CD14-positive monocyte (primary cell): ENCODE data around the gene CKAP4. TPM values are rescaled to one million over a fixed set of nuclear protein-coding genes. Genes with fewer than 3 reads are reported as not detected.

Experiments used
- DNase-seq, 3 donors: peaks; one replicate each; pipeline ENCODE4 v3.0.0-alpha.2; 2011 to 2022
- H2AFZ ChIP-seq: 2 replicates; pipeline ENCODE4 v1.6.0; 2012; ENCODE audit warnings: mild to moderate bottlenecking, low read depth, low read length, inconsistent platforms; ENCODE audit not compliant: insufficient read depth, poor library complexity, severe bottlenecking
- H3K27ac ChIP-seq, 2 donors: 1 replicate in 1 of 2; 2 replicates in 1 of 2; pipeline ENCODE4 v1.5.1; 2012 to 2013; ENCODE audit warnings: low read length in 2 of 2, control low read depth in 1 of 2, inconsistent platforms in 1 of 2, low read depth in 1 of 2, mild to moderate bottlenecking in 1 of 2
- H3K27me3 ChIP-seq, 2 donors: one replicate each; pipeline versions ENCODE4 v1.6.0 to v1.6.1; 2011 to 2013; ENCODE audit warnings: low read length in 2 of 2; ENCODE audit not compliant: control insufficient read depth in 2 of 2, insufficient read depth in 2 of 2
- H3K36me3 ChIP-seq, 2 donors: replicated peaks in 1 of 2; 1 replicate in 1 of 2; 2 replicates in 1 of 2; pipeline versions ENCODE4 v1.5.1 to v1.6.1; 2012 to 2013; ENCODE audit warnings: low read length in 2 of 2, control low read depth in 1 of 2, inconsistent platforms in 1 of 2, mild to moderate bottlenecking in 1 of 2; ENCODE audit not compliant: insufficient read depth in 2 of 2, control insufficient read depth in 1 of 2
- H3K4me1 ChIP-seq, 2 donors: 1 replicate in 1 of 2; 2 replicates in 1 of 2; pipeline versions ENCODE4 v1.5.1 to v1.6.1; 2012 to 2013; ENCODE audit warnings: low read length in 2 of 2, control low read depth in 1 of 2, inconsistent platforms in 1 of 2, mild to moderate bottlenecking in 1 of 2, moderate library complexity in 1 of 2; ENCODE audit not compliant: insufficient read depth in 2 of 2, control insufficient read depth in 1 of 2
- H3K4me2 ChIP-seq: replicated peaks from 2 replicates; pipeline ENCODE3; 2012; ENCODE audit warnings: low read length, moderate library complexity, mild to moderate bottlenecking; ENCODE audit not compliant: poor library complexity, severe bottlenecking; ENCODE audit errors: extremely low read depth
- H3K4me3 ChIP-seq, 3 experiments: fragments of 200-600 bp in 1 of 3; sonication (generic) in 1 of 3; replicated peaks in 1 of 3; 1 replicate in 2 of 3; 2 replicates in 1 of 3; pipeline ENCODE4 v1.5.1; 2011 to 2013; ENCODE audit warnings: low read length in 3 of 3, mild to moderate bottlenecking in 3 of 3, control low read depth in 2 of 3, low read depth in 2 of 3, inconsistent platforms in 1 of 3, moderate library complexity in 1 of 3
- H3K79me2 ChIP-seq: 2 replicates; pipeline ENCODE4 v1.6.0; 2012; ENCODE audit warnings: mild to moderate bottlenecking, control low read depth, inconsistent platforms, low read length, moderate library complexity; ENCODE audit not compliant: insufficient read depth
- H3K9ac ChIP-seq: 2 replicates; pipeline ENCODE4 v1.6.0; 2017; ENCODE audit warnings: low read length, mild to moderate bottlenecking; ENCODE audit not compliant: insufficient read depth, poor library complexity, severe bottlenecking
- H3K9me3 ChIP-seq, 2 donors: replicated peaks in 1 of 2; 1 replicate in 1 of 2; 2 replicates in 1 of 2; pipeline versions ENCODE4 v1.5.1 to v1.6.1; 2012 to 2013; ENCODE audit warnings: low read length in 2 of 2, control low read depth in 1 of 2; ENCODE audit not compliant: control insufficient read depth in 1 of 2, insufficient read depth in 1 of 2
- H4K20me1 ChIP-seq: 2 replicates; pipeline ENCODE4 v1.6.0; 2012; ENCODE audit warnings: mild to moderate bottlenecking, low read length, control low read depth, moderate library complexity; ENCODE audit not compliant: insufficient read depth
- H3K27ac Mint-ChIP-seq, 7 donors: one replicate each; pipeline ENCODE4 v1.8.0; 2020; ENCODE audit warnings: mild to moderate bottlenecking in 7 of 7, mixed read lengths in 7 of 7, moderate library complexity in 6 of 7, inconsistent platforms in 2 of 7
- H3K27me3 Mint-ChIP-seq, 3 donors: one replicate each; pipeline ENCODE4 v1.8.0; 2021 to 2022; ENCODE audit warnings: low read depth in 3 of 3, mild to moderate bottlenecking in 3 of 3, mixed read lengths in 3 of 3, moderate library complexity in 3 of 3, inconsistent platforms in 1 of 3
- H3K36me3 Mint-ChIP-seq, 2 donors: one replicate each; pipeline ENCODE4 v1.8.0; 2020; ENCODE audit warnings: mixed read lengths in 2 of 2, inconsistent platforms in 1 of 2, mild to moderate bottlenecking in 1 of 2
- H3K4me1 Mint-ChIP-seq: one replicate; pipeline ENCODE4 v1.8.0; 2020; ENCODE audit warnings: mild to moderate bottlenecking, mixed read lengths
- H3K4me3 Mint-ChIP-seq, 2 donors: one replicate each; pipeline ENCODE4 v1.8.0; 2020; ENCODE audit warnings: mild to moderate bottlenecking in 2 of 2, mixed read lengths in 2 of 2, moderate library complexity in 1 of 2
- H3K9me3 Mint-ChIP-seq, 7 donors: one replicate each; pipeline ENCODE4 v1.8.0; 2020 to 2022; ENCODE audit warnings: mixed read lengths in 7 of 7, mild to moderate bottlenecking in 6 of 7, moderate library complexity in 6 of 7, inconsistent platforms in 2 of 7
- WGBS: methylation state at CpG from one replicate; pipeline ENCODE4 v1.1.5; 2013; ENCODE audit warnings: missing lambda C conversion rate; ENCODE audit not compliant: insufficient coverage; 5-methylcytosine and 5-hydroxymethylcytosine counted together
- intact Hi-C, 2 donors: fragments of 100-400 bp; cut with micrococcal nuclease; formaldehyde crosslinking; loops; one replicate each; pipeline versions ENCODE4 v1.15.0 to v1.15.1; 2023
- polyA plus RNA-seq, 3 donors: library from polyadenylated mRNA; depleted of rRNA in 1 of 3; unstranded in 2 of 3; stranded (reverse) in 1 of 3; fragments of 300-500 nt in 2 of 3; fragments of >200 nt in 1 of 3; fragmentation: Illumina TruSeq in 2 of 3; gene quantifications; 1 replicate in 2 of 3; 2 replicates in 1 of 3; pipeline ENCODE4 v1.2.3, GENCODE V29; 2012 to 2021
- TF ChIP-seq, protein P1 (sequence below): fragments of 200-600 bp; IDR thresholded peaks from one replicate; pipeline ENCODE4 v1.8.0; 2022; ENCODE audit warnings: antibody characterized with exemption, mild to moderate bottlenecking

CKAP4 gene
- polyA plus RNA-seq, 3 donors: 46.9 to 59.4 (median 55.9) TPM

DNA sequence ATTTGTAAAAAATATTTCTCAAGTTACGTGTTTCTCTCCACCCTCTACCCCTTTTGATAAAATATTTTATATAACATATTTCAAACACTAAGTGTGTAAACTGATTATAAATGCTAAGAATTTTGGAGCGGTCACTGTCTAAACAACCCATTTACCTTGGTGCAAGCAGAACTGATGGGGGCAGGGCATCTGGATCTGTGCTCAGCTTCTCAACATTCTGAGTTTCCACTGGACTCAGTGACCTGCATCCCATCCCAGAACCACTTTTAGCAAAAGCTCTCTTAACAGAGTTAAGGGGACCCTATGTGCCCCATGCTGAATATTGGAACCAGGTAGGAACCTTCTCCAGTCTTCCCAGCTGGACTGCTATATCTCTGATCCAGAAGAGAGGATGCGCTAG is 53.5 kb downstream of the CKAP4 start:
- H3K36me3 ChIP-seq: no peaks in the 10 kb centered on the region
- H4K20me1 ChIP-seq: no peaks in the 10 kb centered on the region
- WGBS: no CpG with 5 or more reads among the region's 3 CpGs
- no peak overlapping the region for H3K4me3 ChIP-seq
- TF ChIP-seq, protein P1, sequence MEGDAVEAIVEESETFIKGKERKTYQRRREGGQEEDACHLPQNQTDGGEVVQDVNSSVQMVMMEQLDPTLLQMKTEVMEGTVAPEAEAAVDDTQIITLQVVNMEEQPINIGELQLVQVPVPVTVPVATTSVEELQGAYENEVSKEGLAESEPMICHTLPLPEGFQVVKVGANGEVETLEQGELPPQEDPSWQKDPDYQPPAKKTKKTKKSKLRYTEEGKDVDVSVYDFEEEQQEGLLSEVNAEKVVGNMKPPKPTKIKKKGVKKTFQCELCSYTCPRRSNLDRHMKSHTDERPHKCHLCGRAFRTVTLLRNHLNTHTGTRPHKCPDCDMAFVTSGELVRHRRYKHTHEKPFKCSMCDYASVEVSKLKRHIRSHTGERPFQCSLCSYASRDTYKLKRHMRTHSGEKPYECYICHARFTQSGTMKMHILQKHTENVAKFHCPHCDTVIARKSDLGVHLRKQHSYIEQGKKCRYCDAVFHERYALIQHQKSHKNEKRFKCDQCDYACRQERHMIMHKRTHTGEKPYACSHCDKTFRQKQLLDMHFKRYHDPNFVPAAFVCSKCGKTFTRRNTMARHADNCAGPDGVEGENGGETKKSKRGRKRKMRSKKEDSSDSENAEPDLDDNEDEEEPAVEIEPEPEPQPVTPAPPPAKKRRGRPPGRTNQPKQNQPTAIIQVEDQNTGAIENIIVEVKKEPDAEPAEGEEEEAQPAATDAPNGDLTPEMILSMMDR: no peak
- no peaks in the 10 kb centered on the region for H3K79me2 ChIP-seq
- intact Hi-C loops: no loop called here
- no peak overlapping the region for H3K27ac ChIP-seq
- no peak overlapping the region for H3K9ac ChIP-seq
- DNase-seq: no peak
- H3K9me3 ChIP-seq: no peaks in the 10 kb centered on the region
- peaks cover 5 to 13% (median 13%) of the 10 kb centered on the region in 3 donors for H3K27me3 Mint-ChIP-seq
- no peak overlapping the region for H3K27ac Mint-ChIP-seq
- no peaks in the 10 kb centered on the region for H3K4me1 ChIP-seq
- H3K27me3 ChIP-seq: no peaks in the 10 kb centered on the region
- H3K4me3 Mint-ChIP-seq: no peak overlapping the region
- peaks cover 0 to 2% (median 0%) of the 10 kb centered on the region in 7 donors for H3K9me3 Mint-ChIP-seq
- no peaks in the 10 kb centered on the region for H3K36me3 Mint-ChIP-seq
- H3K4me1 Mint-ChIP-seq: no peaks in the 10 kb centered on the region
- H3K4me2 ChIP-seq: no peak overlapping the region
- H2AFZ ChIP-seq: no peak overlapping the region

DNA sequence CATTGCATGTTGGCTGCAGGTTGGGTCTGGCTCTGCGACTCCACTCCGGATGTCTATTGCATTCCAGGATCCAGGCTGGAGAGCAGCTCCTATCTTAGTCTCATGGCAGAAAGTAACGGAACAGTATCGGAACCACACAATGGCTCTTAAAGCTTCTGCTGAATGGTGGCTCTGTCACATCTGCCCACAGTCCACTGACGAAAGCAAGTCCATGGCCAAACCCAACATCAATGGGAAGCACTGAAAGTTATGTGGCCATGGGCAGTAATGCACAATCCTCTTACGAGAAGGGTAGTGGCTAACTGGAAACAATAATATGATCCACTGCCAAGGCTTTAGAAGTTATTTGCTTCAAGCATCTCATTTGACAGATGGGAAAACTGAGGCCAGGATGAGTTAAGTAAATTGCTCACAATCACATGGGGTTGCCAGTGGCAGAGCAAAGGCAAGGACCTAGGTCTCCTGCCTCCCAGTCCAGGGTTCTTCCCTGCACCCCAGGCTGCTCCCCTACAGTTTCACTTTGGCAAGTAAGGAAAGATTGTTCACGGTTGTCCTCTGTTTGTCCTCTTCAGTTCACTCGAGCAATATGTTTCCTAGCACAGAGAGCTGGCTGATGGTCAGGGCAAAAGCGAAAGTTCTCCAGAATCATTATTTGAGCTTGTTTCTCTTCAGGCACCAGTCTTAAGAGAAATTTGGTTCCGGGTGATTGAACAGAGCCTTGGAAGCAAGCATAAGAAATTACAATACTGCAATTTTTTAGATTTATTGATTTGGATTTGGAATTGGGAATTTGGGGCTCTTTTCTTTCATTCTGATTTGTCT is 54.2 kb downstream of the CKAP4 start:
- Mint-ChIP-seq H3K27me3 (peaks cover 9 to 17% (median 13%) of the 10 kb centered on the region in 3 donors), H3K36me3 (no peaks in the 10 kb centered on the region), H3K27ac (no peak overlapping the region), H3K4me1 (no peaks in the 10 kb centered on the region), H3K9me3 (peaks cover 0 to 2% (median 0%) of the 10 kb centered on the region in 7 donors), H3K4me3 (no peak overlapping the region)
- Histone ChIP-seq H3K4me3 (no peak overlapping the region), H3K36me3 (no peaks in the 10 kb centered on the region), H4K20me1 (no peaks in the 10 kb centered on the region), H3K4me1 (no peaks in the 10 kb centered on the region), H3K9me3 (no peaks in the 10 kb centered on the region), H3K9ac (no peak overlapping the region), H3K4me2 (no peak overlapping the region), H3K79me2 (no peaks in the 10 kb centered on the region), H3K27ac (no peak overlapping the region), H3K27me3 (no peaks in the 10 kb centered on the region), H2AFZ (no peak overlapping the region)
- TF ChIP-seq, protein P1: no peak
- WGBS: 82% methylated on average over 9 of the region's 10 CpGs
- intact Hi-C loops: no loop called here
- DNase-seq: no peak
